H1 (cell line): ENCODE measurements around the gene OR1N1. TPM values are rescaled to one million over a fixed set of nuclear protein-coding genes. Genes with fewer than 3 reads are reported as not detected.

Source experiments
- CTCF ChIA-PET: fragments of 300-600 bp; sonication (Branson Sonifier 250); formaldehyde crosslinking; loops from one replicate; lab custom pipeline; 2021; ENCODE audit not compliant: partially characterized antibody; lab: Charles Lee
- POLR2A ChIA-PET: fragments of 300-600 bp; sonication (Branson Sonifier 250); formaldehyde crosslinking; loops from one replicate; lab custom pipeline; 2021; ENCODE audit warnings: inconsistent platforms; ENCODE audit not compliant: partially characterized antibody; lab: Charles Lee
- DNase-seq, 2 experiments: peaks; one replicate each; pipeline versions ENCODE4 v3.0.0 to v3.0.0-alpha.2; 2010 to 2022; ENCODE audit warnings: low spot score in 2 of 2, low read depth in 1 of 2, mixed read lengths in 1 of 2
- FAIRE-seq: peaks from 2 replicates; lab custom pipeline; 2011; peaks lifted over from hg19 to GRCh38; lab: Jason Lieb, UNC
- H2AFZ ChIP-seq: 2 replicates; pipeline ENCODE4 v1.8.1; 2012; ENCODE audit warnings: low read length, inconsistent platforms
- H2AK5ac ChIP-seq: 2 replicates; pipeline ENCODE4 v1.6.1; 2013; ENCODE audit warnings: low read depth, low read length
- H2BK120ac ChIP-seq: replicated peaks from 2 replicates; pipeline ENCODE3; 2013; ENCODE audit warnings: low read depth, low read length, inconsistent platforms
- H2BK12ac ChIP-seq: 2 replicates; pipeline ENCODE4 v1.6.1; 2013; ENCODE audit warnings: low read depth, low read length
- H2BK15ac ChIP-seq: 2 replicates; pipeline ENCODE4 v1.6.1; 2013; ENCODE audit warnings: low read length
- H2BK20ac ChIP-seq: 2 replicates; pipeline ENCODE4 v1.6.1; 2013; ENCODE audit warnings: low read length
- H2BK5ac ChIP-seq: 2 replicates; pipeline ENCODE4 v1.6.1; 2013; ENCODE audit warnings: low read depth, low read length
- H3K14ac ChIP-seq: 2 replicates; pipeline ENCODE4 v1.6.1; 2013; ENCODE audit warnings: inconsistent platforms; ENCODE audit not compliant: insufficient read length
- H3K18ac ChIP-seq: 2 replicates; pipeline ENCODE4 v1.6.1; 2013; ENCODE audit warnings: low read length; ENCODE audit errors: extremely low read depth
- H3K23ac ChIP-seq: 2 replicates; pipeline ENCODE4 v1.6.1; 2013; ENCODE audit warnings: inconsistent platforms; ENCODE audit not compliant: insufficient read length
- H3K23me2 ChIP-seq: 2 replicates; pipeline ENCODE4 v1.6.1; 2013; ENCODE audit warnings: low read depth, low read length
- H3K27ac ChIP-seq: 2 replicates; pipeline ENCODE4 v1.6.1; 2011; ENCODE audit warnings: low read depth, low read length, inconsistent platforms
- H3K27me3 ChIP-seq, 4 experiments: replicated peaks in 1 of 4; 1 replicate in 1 of 4; 2 replicates in 3 of 4; pipeline versions ENCODE4 v1.6.1 to v1.8.1; 2011 to 2013; ENCODE audit warnings: low read length in 3 of 4, mild to moderate bottlenecking in 3 of 4, inconsistent platforms in 2 of 4, mixed read lengths in 2 of 4, moderate library complexity in 1 of 4; ENCODE audit not compliant: control insufficient read depth in 3 of 4, insufficient read depth in 3 of 4; ENCODE audit errors: extremely low read depth in 1 of 4
- H3K36me3 ChIP-seq, 4 experiments: 2 replicates each; pipeline versions ENCODE4 v1.6.1 to v1.8.1; 2011 to 2013; ENCODE audit warnings: mild to moderate bottlenecking in 4 of 4, low read length in 3 of 4, moderate library complexity in 2 of 4, control low read depth in 1 of 4, inconsistent platforms in 1 of 4; ENCODE audit not compliant: insufficient read depth in 4 of 4, control insufficient read depth in 2 of 4
- H3K4ac ChIP-seq: replicated peaks from 2 replicates; pipeline ENCODE3; 2013; ENCODE audit warnings: low read length, low read depth, mixed read lengths, inconsistent platforms; ENCODE audit not compliant: insufficient read length
- H3K4me1 ChIP-seq, 4 experiments: replicated peaks in 1 of 4; 1 replicate in 1 of 4; 2 replicates in 3 of 4; pipeline versions ENCODE4 v1.6.1 to v1.8.1; 2011 to 2013; ENCODE audit warnings: low read length in 3 of 4, inconsistent platforms in 2 of 4, mixed read lengths in 1 of 4; ENCODE audit not compliant: insufficient read depth in 4 of 4, control insufficient read depth in 3 of 4
- H3K4me2 ChIP-seq, 2 experiments: 2 replicates each; pipeline versions ENCODE4 v1.6.1 to v1.8.1; 2011 to 2013; ENCODE audit warnings: low read depth in 2 of 2, low read length in 2 of 2, control low read depth in 1 of 2, inconsistent platforms in 1 of 2, mild to moderate bottlenecking in 1 of 2; ENCODE audit not compliant: insufficient read depth in 1 of 2
- H3K4me3 ChIP-seq, 4 experiments: fragments of 200-600, 300-600 bp in 1 of 4; sonication (generic), shearing (Covaris generic), sonication (Bioruptor Twin) in 1 of 4; 2 replicates each; pipeline versions ENCODE4 v1.5.1 to v1.8.1; 2011 to 2016; ENCODE audit warnings: low read length in 4 of 4, low read depth in 3 of 4, control low read depth in 2 of 4, inconsistent platforms in 2 of 4, mild to moderate bottlenecking in 2 of 4, mixed read lengths in 1 of 4, moderate library complexity in 1 of 4; ENCODE audit not compliant: insufficient read depth in 2 of 4; ENCODE audit errors: extremely low read depth in 1 of 4
- H3K56ac ChIP-seq: replicated peaks from 2 replicates; pipeline ENCODE3; 2013; ENCODE audit warnings: low read depth, mild to moderate bottlenecking, mixed read lengths, low read length, inconsistent platforms; ENCODE audit not compliant: insufficient read length
- H3K79me1 ChIP-seq: 2 replicates; pipeline ENCODE4 v1.6.1; 2013; ENCODE audit warnings: low read depth, low read length, control low read depth
- H3K79me2 ChIP-seq, 2 experiments: 2 replicates each; pipeline versions ENCODE4 v1.6.1 to v1.8.1; 2012 to 2013; ENCODE audit warnings: low read length in 2 of 2, mild to moderate bottlenecking in 2 of 2, inconsistent platforms in 1 of 2; ENCODE audit not compliant: insufficient read depth in 2 of 2, control insufficient read depth in 1 of 2
- H3K9ac ChIP-seq, 4 experiments: replicated peaks in 1 of 4; 1 replicate in 1 of 4; 2 replicates in 3 of 4; pipeline versions ENCODE4 v1.6.1 to v1.8.1; 2011 to 2013; ENCODE audit warnings: low read depth in 3 of 4, low read length in 3 of 4, control low read depth in 2 of 4, mild to moderate bottlenecking in 2 of 4, moderate library complexity in 2 of 4, inconsistent platforms in 1 of 4; ENCODE audit errors: extremely low read depth in 1 of 4
- H3K9me3 ChIP-seq, 2 experiments: 2 replicates each; pipeline versions ENCODE4 v1.6.1 to v1.8.1; 2012 to 2013; ENCODE audit warnings: mild to moderate bottlenecking in 2 of 2, moderate library complexity in 2 of 2, control low read depth in 1 of 2, inconsistent platforms in 1 of 2, low read depth in 1 of 2, low read length in 1 of 2, mixed read lengths in 1 of 2; ENCODE audit not compliant: insufficient read depth in 2 of 2
- H4K20me1 ChIP-seq, 2 experiments: replicated peaks in 1 of 2; 2 replicates each; pipeline versions ENCODE3 to v1.8.1; 2011 to 2013; ENCODE audit warnings: inconsistent platforms in 2 of 2, low read length in 2 of 2, mild to moderate bottlenecking in 1 of 2; ENCODE audit not compliant: insufficient read depth in 2 of 2, control insufficient read depth in 1 of 2
- H4K5ac ChIP-seq: 2 replicates; pipeline ENCODE4 v1.6.1; 2013; ENCODE audit warnings: low read length, low read depth, mixed read lengths, inconsistent platforms; ENCODE audit not compliant: insufficient read length
- H4K8ac ChIP-seq: 2 replicates; pipeline ENCODE4 v1.8.0; 2013; ENCODE audit warnings: mild to moderate bottlenecking, moderate library complexity, low read length, inconsistent platforms; ENCODE audit not compliant: insufficient read depth; ENCODE audit errors: extremely low read depth
- H4K91ac ChIP-seq: replicated peaks from 2 replicates; pipeline ENCODE3; 2013; ENCODE audit warnings: low read length, mixed read lengths, inconsistent platforms; ENCODE audit not compliant: insufficient read length
- POLR2A ChIP-seq, 2 experiments: IDR thresholded peaks; 1 replicate in 1 of 2; 2 replicates in 1 of 2; pipeline ENCODE4 v1.6.1; 2011; ENCODE audit warnings: low read depth in 2 of 2, low read length in 2 of 2, mild to moderate bottlenecking in 2 of 2; ENCODE audit errors: control extremely low read depth in 1 of 2
- WGBS, 2 experiments: shearing (Covaris generic) in 1 of 2; methylation state at CpG; one replicate each; pipeline versions ENCODE4 v1.1.6 to v1.1.7; 2013 to 2015; ENCODE audit warnings: low lambda C conversion rate in 2 of 2, mixed read lengths in 2 of 2, inconsistent platforms in 1 of 2, low coverage in 1 of 2, missing lambda C conversion rate in 1 of 2; ENCODE audit not compliant: insufficient replicate concordance in 2 of 2, insufficient coverage in 1 of 2, insufficient read length in 1 of 2; ENCODE audit errors: extremely low coverage in 1 of 2, missing lambda C conversion rate in 1 of 2; 5-methylcytosine and 5-hydroxymethylcytosine counted together
- polyA plus RNA-seq, 7 experiments: library from polyadenylated mRNA; depleted of rRNA in 3 of 7; stranded (reverse) in 5 of 7; unstranded in 2 of 7; fragments of >200 nt in 5 of 7; fragments of 200-250 nt in 2 of 7; gene quantifications; 1 replicate in 5 of 7; 2 replicates in 1 of 7; 4 replicates in 1 of 7; pipeline versions ENCODE4 v1.2.1 to v1.2.3, GENCODE V29; 2011 to 2013; ENCODE audit warnings: missing spikeins in 2 of 7, mixed read lengths in 2 of 7
- total RNA-seq: library from RNA; stranded (reverse); fragmentation: NEBNext Ultra II Directional; extraction: Animal tissue kit (Norgen Biotek cat#: 25700); gene quantifications from 2 replicates; pipeline ENCODE4 v1.2.1, GENCODE V29; 2021

OR1N1 gene
- total and polyA plus RNA-seq, 2 of the 8 experiments (the other 6 are each of a cell fraction or from before 2014, with no cell fraction given): not detected

GRCh38 chr9:122506964-122507363, 20.1 kb downstream of the OR1N1 start:
- DNase-seq (no peak), FAIRE-seq (no peak)
- H2BK12ac ChIP-seq: no peak overlapping the region
- peaks cover 48 to 57% of the 10 kb centered on the region in 2 experiments for H3K9me3 ChIP-seq
- H3K18ac ChIP-seq: no peak overlapping the region
- H4K20me1 ChIP-seq: no peaks in the 10 kb centered on the region
- H2AFZ ChIP-seq: no peak overlapping the region
- H3K27me3 ChIP-seq: no peaks in the 10 kb centered on the region
- H3K14ac ChIP-seq: no peak overlapping the region
- H3K4me2 ChIP-seq: no peak overlapping the region
- no peaks in the 10 kb centered on the region for H3K4me1 ChIP-seq
- no peak overlapping the region for H3K4ac ChIP-seq
- H3K23me2 ChIP-seq: no peaks in the 10 kb centered on the region
- H3K27ac ChIP-seq: no peak overlapping the region
- H2BK5ac ChIP-seq: no peak overlapping the region
- no peak overlapping the region for H2AK5ac ChIP-seq
- H2BK20ac ChIP-seq: no peak overlapping the region
- H3K9ac ChIP-seq: no peak overlapping the region
- no peak overlapping the region for H3K56ac ChIP-seq
- CTCF ChIA-PET: no interaction called here
- POLR2A ChIA-PET: no interaction called here
- no peak overlapping the region for H2BK15ac ChIP-seq
- no peak overlapping the region for H3K4me3 ChIP-seq
- no peak overlapping the region for H2BK120ac ChIP-seq
- H3K79me1 ChIP-seq: no peaks in the 10 kb centered on the region
- no peak overlapping the region for H4K5ac ChIP-seq
- H3K23ac ChIP-seq: no peak overlapping the region
- H3K36me3 ChIP-seq: no peaks in the 10 kb centered on the region
- no peak overlapping the region for H4K8ac ChIP-seq
- 64% methylated on average over 2 of the region's 2 CpGs; no CpG with 5 or more reads in 1 of the 2 experiments for WGBS, 2 experiments
- H3K79me2 ChIP-seq: no peaks in the 10 kb centered on the region
- no peak overlapping the region for H4K91ac ChIP-seq
- no peak for TF ChIP-seq POLR2A (IDR thresholded peaks at IDR 0.05; ENCODE audit: control extremely low read depth in 1 of 2, low read depth in 2 of 2, low read length in 2 of 2)
